Hepatocyte (in vitro differentiated cells): ENCODE measurements around the gene PPP3R2.

ENCODE experiments used
- CTCF ChIP-seq: fragments of 200-600 bp; sonication (generic); IDR thresholded peaks from 2 replicates; pipeline ENCODE4 v1.5.1; 2016; ENCODE audit warnings: antibody characterized with exemption, mild to moderate bottlenecking; ENCODE audit not compliant: poor library complexity
- EZH2 ChIP-seq: fragments of 200-600 bp; sonication (generic); IDR thresholded peaks from 2 replicates; pipeline ENCODE4 v1.6.1; 2016; ENCODE audit warnings: antibody characterized with exemption, mild to moderate bottlenecking, borderline replicate concordance
- EZH2phosphoT487 ChIP-seq: fragments of 200-600 bp; sonication (generic); IDR thresholded peaks from one replicate; pipeline ENCODE4 v1.6.1; 2018; ENCODE audit warnings: antibody characterized with exemption, mild to moderate bottlenecking, low read depth, moderate library complexity; ENCODE audit not compliant: unreplicated experiment, severe bottlenecking

GRCh38 chr9:101618698-101619097, 23.9 kb upstream of the PPP3R2 start:
- no peak for TF ChIP-seq CTCF
- no peak for TF ChIP-seq EZH2
- TF ChIP-seq EZH2phosphoT487 = no peak
